ENCODE results near the gene CLPTM1L. TPM values are rescaled to one million over a fixed set of nuclear protein-coding genes. Genes with fewer than 3 reads are reported as not detected.
"Not testable (repeated sequence)": the region's sequence is repeated elsewhere in the genome, so short reads cannot be mapped to it uniquely, and the experiment has no call there.

The CLPTM1L gene
- total RNA-seq, 1 donor, result 108 TPM

DNA sequence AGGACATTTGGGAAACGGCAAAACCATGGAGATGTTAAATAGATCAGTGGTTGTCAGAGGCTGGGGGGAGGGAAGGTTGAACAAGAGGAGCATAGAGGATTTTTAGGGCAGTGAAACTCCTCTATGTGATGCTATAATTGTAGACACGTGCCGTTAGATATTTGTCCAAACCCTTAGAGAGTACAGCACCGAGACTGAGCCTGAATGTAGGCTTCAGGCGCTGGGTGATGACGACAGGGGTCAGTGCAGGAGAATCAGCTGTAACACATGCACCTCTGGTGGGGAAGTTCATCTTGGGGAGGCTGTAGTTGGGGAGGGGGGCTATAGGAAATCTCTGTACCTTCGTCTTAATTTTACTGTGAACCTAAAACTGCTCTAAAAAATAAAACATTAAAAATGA lies 22.2 kb upstream of the CLPTM1L start:
- no peak for DNase-seq (ENCODE audit: low read depth)
- TF ChIP-seq, protein P1, sequence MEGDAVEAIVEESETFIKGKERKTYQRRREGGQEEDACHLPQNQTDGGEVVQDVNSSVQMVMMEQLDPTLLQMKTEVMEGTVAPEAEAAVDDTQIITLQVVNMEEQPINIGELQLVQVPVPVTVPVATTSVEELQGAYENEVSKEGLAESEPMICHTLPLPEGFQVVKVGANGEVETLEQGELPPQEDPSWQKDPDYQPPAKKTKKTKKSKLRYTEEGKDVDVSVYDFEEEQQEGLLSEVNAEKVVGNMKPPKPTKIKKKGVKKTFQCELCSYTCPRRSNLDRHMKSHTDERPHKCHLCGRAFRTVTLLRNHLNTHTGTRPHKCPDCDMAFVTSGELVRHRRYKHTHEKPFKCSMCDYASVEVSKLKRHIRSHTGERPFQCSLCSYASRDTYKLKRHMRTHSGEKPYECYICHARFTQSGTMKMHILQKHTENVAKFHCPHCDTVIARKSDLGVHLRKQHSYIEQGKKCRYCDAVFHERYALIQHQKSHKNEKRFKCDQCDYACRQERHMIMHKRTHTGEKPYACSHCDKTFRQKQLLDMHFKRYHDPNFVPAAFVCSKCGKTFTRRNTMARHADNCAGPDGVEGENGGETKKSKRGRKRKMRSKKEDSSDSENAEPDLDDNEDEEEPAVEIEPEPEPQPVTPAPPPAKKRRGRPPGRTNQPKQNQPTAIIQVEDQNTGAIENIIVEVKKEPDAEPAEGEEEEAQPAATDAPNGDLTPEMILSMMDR (IDR thresholded peaks at IDR 0.05; ENCODE audit: insufficient read depth, low read length), result no peak
- no peak overlapping the region for H3K4me3 ChIP-seq (ENCODE audit: low read depth, low read length)

DNA sequence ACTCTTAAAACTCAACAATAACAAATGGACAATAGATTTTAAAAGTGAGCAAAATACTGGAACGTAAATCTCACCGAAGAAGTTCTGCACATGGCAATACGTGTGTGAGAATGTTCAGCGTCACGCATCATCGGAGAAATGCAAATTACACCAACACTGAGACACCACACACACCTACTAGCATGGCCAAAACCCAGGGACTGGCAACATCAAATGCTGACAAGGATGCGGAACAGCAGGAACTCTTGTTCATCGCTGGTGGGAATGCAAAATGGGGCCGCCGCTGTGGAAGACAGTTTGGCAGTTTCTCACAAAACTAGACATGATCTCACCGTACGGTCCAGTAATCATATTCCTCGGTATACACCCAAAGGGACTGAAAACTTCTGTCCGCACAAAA lies 21.6 kb upstream of the CLPTM1L start:
- DNase-seq (ENCODE audit: low read depth), result no peak
- TF ChIP-seq, protein P1 (IDR thresholded peaks at IDR 0.05; ENCODE audit: insufficient read depth, low read length), result no peak
- no peak overlapping the region for H3K4me3 ChIP-seq (ENCODE audit: low read depth, low read length)

DNA sequence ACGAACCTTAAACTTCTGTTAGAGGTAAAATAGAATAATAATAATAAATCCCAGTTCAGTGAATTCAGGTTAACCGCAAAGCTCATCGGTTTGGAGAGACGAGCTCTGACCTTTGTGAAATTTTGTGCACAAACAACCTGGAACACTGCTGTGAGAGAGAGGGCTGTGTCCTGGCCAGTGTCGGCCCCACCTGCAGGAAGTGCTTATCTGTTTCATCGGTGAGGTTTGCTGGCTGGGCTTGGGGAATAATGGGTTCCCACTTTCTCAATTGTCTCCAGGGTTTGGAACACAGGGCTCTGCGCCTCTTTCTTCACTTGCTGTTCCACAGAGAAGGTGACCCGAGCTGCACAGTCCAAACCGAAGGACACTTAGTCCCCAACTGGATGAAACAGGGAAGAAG lies 19.3 kb upstream of the CLPTM1L start:
- H3K4me3 ChIP-seq (ENCODE audit: low read depth, low read length), result no peak overlapping the region
- TF ChIP-seq, protein P1 (IDR thresholded peaks at IDR 0.05; ENCODE audit: insufficient read depth, low read length), result no peak
- no peak for DNase-seq (ENCODE audit: low read depth)

DNA sequence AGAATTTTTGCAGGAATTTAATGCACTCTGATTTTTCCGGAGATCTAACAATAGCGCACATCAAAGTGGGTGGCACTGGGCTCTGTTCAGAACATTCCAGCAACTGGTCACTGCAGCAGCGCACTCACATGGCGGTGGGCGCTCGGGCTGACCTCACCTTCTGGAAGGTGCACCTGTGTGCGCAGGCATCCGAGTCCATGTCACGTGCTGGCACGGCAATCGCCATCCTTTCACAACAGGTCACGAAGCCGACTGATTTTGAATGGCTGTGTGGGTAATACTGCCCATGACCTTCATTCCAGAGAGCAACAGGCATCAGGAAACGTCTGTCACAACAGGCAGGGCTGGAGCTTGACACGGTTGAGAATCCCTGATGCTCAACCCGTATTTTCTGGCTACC lies 18.7 kb upstream of the CLPTM1L start:
- no peak for DNase-seq (ENCODE audit: low read depth)

DNA sequence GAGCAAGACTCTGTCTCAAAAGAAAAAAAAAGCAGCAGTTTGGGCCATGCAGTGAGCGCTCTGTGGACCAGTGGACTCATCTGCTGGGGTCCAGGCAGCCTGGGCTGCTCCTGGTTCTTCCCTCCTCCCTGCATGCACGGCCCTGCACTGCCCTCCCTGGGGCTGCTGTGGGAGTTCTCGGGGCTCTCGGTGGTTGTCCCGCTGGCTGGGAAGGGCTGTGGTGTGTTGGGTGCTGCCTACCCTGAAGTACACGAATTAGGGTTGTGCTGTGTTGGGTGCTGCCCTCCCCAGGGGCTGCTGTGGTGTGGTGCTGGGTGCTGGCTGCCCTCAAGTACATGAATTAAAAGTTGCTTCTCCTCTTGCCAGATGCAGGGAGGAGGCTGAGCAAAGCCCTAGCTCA lies 18.3 kb upstream of the CLPTM1L start:
- TF ChIP-seq, protein P1 (IDR thresholded peaks at IDR 0.05; ENCODE audit: insufficient read depth, low read length), result no peak
- no peak overlapping the region for H3K4me3 ChIP-seq (ENCODE audit: low read depth, low read length)
- DNase-seq (ENCODE audit: low read depth), result no peak

More for the DNA sequence above, 18.7 kb upstream of the CLPTM1L start:
- H3K4me3 ChIP-seq (ENCODE audit: low read depth, low read length), result no peak overlapping the region
- TF ChIP-seq, protein P1 (IDR thresholded peaks at IDR 0.05; ENCODE audit: insufficient read depth, low read length), result no peak

DNA sequence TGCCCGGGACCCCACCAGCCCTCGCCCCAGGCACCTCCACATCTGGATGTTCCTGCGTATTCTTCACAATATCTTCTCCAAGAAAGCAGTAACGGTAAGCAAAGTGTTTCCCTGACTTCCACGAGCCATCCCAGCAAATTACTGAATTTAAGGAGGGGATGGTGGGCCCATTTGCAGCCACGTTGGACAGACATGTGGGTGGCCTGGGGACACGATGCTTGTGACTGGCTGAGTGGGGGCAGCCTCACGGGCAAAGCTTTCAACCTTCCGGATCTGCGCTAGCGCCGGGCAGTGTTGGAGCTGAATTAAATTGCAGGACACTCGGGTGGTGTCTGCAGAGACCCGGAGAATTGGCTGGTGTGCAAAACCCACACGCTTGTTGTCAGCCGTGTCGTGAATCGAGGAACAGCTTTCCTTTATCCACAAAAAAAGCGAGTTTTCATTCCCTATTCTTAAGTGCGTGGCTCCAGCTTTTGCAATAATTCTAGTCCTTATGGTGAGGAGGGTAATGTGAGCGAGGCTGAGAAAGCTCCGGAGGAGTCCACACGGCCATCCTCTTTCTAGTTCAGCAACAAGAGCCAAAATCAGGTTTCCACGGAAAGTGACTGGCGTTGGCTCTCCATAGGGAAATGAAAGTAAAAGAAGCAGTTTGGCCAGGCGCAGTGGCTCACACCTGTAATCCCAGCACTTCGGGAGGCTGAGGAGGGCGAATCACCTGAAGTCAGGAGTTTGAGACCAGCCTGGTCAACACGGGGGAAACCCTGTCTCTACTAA lies 17.5 kb upstream of the CLPTM1L start:
- no peak overlapping the region for H3K4me3 ChIP-seq (ENCODE audit: low read depth, low read length)
- TF ChIP-seq, protein P1 (IDR thresholded peaks at IDR 0.05; ENCODE audit: insufficient read depth, low read length), result no peak
- no peak for DNase-seq (ENCODE audit: low read depth)

DNA sequence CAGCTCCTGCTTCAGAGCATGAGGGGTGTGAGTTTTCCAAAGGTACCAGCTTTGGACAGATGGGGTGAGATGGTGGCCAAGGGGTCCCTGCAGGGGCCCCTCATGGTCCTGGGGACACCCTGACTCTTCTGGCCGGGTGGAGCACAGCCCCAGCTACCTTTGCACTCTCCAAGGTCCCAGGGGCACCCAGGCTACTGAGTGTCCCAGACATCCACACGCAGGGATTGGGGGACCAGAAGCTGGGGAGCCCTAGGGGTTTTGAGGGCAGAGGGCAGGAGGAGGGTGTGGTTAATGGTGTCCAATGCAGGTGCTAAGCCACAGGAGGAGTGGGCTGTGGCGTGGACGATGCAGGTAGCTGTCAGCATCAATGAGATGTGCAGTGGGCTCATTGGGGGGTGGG lies 16.0 kb upstream of the CLPTM1L start:
- H3K4me3 ChIP-seq (ENCODE audit: low read depth, low read length), result no peak overlapping the region
- no peak for DNase-seq (ENCODE audit: low read depth)
- TF ChIP-seq, protein P1 (IDR thresholded peaks at IDR 0.05; ENCODE audit: insufficient read depth, low read length), result no peak

DNA sequence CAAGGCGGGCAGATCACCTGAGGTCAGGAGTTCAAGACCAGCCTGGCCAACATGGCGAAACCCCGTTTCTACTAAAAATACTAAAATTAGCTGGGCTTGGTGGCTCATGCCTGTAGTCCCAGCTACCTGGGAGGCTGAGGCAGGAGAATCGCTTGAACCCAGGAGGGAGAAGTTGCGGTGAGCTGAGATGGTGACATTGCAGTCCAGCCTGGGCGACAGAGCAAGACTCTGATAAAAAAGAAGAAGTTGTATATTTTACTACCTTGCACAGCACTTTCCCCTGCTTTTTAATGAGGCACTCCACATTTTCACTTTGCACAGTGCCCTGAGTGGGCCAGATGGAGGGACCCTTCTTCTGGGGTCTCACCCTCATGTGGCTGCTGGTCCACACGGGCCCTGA lies 15.5 kb upstream of the CLPTM1L start:
- not testable (repeated sequence) for DNase-seq (ENCODE audit: low read depth); H3K4me3 ChIP-seq (ENCODE audit: low read depth, low read length)
